ENCODE results near the gene COL26A1. TPM values are rescaled to one million over a fixed set of nuclear protein-coding genes. Genes with fewer than 3 reads are reported as not detected.

COL26A1 gene
- total RNA-seq, 1 experiment from 2014 or later = 42.6 TPM

- H3K4me2 ChIP-seq (ENCODE audit: insufficient read depth, insufficient read length, low read length) = no peak overlapping the region
- no CpG with 5 or more reads among the region's 3 CpGs for WGBS (ENCODE audit: extremely low coverage, insufficient read length, low lambda C conversion rate)
- no peak overlapping the region for H4K8ac ChIP-seq (replicated peaks; ENCODE audit: insufficient read length, low read depth, low read length)
- no peaks in the 10 kb centered on the region for H3K27me3 ChIP-seq (ENCODE audit: insufficient read depth, low read length)
- H2BK15ac ChIP-seq (ENCODE audit: low read depth, low read length) = no peak overlapping the region
- H3K23ac ChIP-seq (ENCODE audit: insufficient read length, low read depth, low read length) = no peak overlapping the region
- no peak overlapping the region for H2BK120ac ChIP-seq (ENCODE audit: low read depth, low read length, poor library complexity, severe bottlenecking)
- peaks cover 20% of the 10 kb centered on the region for H3K27me3 Mint-ChIP-seq (ENCODE audit: low read depth)
- no peak overlapping the region for H2BK5ac ChIP-seq (ENCODE audit: insufficient read length, low read length)
- H3K56ac ChIP-seq (ENCODE audit: insufficient read length, low read depth, low read length) = no peak overlapping the region
- H3K79me2 ChIP-seq (ENCODE audit: insufficient read depth, low read length) = no peaks in the 10 kb centered on the region
- no peak for DNase-seq
- no peak overlapping the region for H3T11ph ChIP-seq (ENCODE audit: low read length)
- no peak overlapping the region for H2BK20ac ChIP-seq (ENCODE audit: low read depth, low read length, poor library complexity, severe bottlenecking)
- H2AK5ac ChIP-seq (ENCODE audit: insufficient read length, low read length) = no peak overlapping the region
- peaks cover 0 to 7% (median 2%) of the 10 kb centered on the region in 3 experiments; a peak in 5 of 7 replicates for H3K36me3 Mint-ChIP-seq (ENCODE audit: insufficient read depth in 1 of 3, low read depth in 3 of 3)
- H3K14ac ChIP-seq (ENCODE audit: insufficient read depth, low read length) = no peak overlapping the region
- no peak overlapping the region for H3K9ac ChIP-seq (ENCODE audit: extremely low read depth, insufficient read length, low read length)
- H4K5ac ChIP-seq (ENCODE audit: insufficient read length, low read depth, low read length) = no peak overlapping the region
- H3K9me3 Mint-ChIP-seq = peaks cover 0 to 11% of the 10 kb centered on the region in 2 experiments; a peak in 3 of 5 replicates
- H3K79me1 ChIP-seq (ENCODE audit: insufficient read depth, low read depth, low read length, poor library complexity, severe bottlenecking) = no peaks in the 10 kb centered on the region
- H3K27ac ChIP-seq (ENCODE audit: insufficient read length, low read depth, low read length) = no peak overlapping the region
- no peak overlapping the region for H4K91ac ChIP-seq (ENCODE audit: insufficient read length, low read depth, low read length)
- H3K4me1 ChIP-seq (ENCODE audit: insufficient read depth, low read length) = no peaks in the 10 kb centered on the region
- H2AFZ ChIP-seq (ENCODE audit: low read length) = no peak overlapping the region
- no peak overlapping the region for H3K18ac ChIP-seq (ENCODE audit: insufficient read length, low read depth, low read length)
- H3K9me3 ChIP-seq (ENCODE audit: control insufficient read depth, low read depth, low read length) = peaks cover 10% of the 10 kb centered on the region
- no peak overlapping the region for H3K27ac Mint-ChIP-seq
- H3K4me3 Mint-ChIP-seq = no peak overlapping the region
- H2BK12ac ChIP-seq (ENCODE audit: insufficient read length, low read depth, low read length) = no peak overlapping the region
- no peak overlapping the region for H3K4ac ChIP-seq (ENCODE audit: low read depth, low read length)
- no peaks in the 10 kb centered on the region for H4K20me1 ChIP-seq (ENCODE audit: control insufficient read depth, insufficient read depth, insufficient read length)
- no peaks in the 10 kb centered on the region for H3K23me2 ChIP-seq (ENCODE audit: insufficient read length, low read depth, low read length, poor library complexity, severe bottlenecking)
- H3K4me1 Mint-ChIP-seq = peaks cover 11 to 20% of the 10 kb centered on the region in 2 experiments
- TF ChIP-seq CTCF (conservative IDR thresholded peaks at IDR 0.05) = no peak
Observed at GRCh38 chr7:101582971-101583370, 220.3 kb downstream of the COL26A1 start.
